Activated CD8-positive, alpha-beta memory T cell treated with anti-CD3 and anti-CD28 coated beads, Interleukin-2, amount 50 U/mL, for 1 hour (primary cell): Measurements from ENCODE around the gene PDE4D.

Experiments
- DNase-seq: peaks from one replicate; pipeline ENCODE4 v3.0.0-alpha.2; 2020; ENCODE audit errors: extremely low read depth

The PDE4D gene

DNA sequence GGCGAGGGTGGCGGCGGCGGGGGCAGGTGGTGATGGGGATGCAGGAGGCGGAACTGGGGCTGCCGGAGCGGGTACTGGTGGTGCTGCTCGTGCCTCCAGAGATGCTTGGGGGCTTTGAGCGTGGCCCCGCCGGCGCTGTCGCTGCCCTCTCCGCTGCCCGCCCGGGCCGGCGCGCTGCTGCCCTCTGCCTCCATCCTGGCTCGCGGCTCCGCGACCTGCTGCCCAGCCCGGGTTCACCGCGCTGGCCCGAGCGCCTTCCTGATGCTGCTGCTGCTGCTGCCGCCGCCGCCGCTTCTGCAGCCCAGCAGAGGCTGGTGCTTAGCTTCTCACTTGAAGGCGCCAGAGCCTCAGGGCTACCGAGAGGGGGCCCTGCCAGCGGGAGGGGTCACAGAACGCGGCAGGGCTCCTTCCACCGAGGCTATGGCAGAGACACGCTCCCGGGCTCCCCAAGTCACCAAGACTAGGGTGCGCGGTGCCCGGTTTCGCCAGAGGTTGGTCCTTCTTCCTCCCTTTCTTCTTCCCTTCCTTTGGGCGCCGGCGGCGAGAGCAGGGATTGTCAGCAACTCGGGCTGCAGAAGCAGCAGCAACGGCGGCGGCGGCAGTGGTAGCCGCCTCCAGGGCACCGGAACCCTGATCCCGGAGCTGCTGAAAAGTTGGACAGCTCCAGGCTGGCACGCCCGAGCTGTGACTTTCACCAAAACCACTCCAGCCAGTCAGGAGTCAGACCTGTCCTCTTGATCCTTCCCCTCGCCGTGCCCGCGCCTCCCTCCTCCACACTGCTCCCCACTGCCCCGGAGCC lies at the start of gene PDE4D:
PDE4D (minus strand) TSS at position 298 of the 799 bp plus-strand sequence.
- DNase-seq = no peak

DNA sequence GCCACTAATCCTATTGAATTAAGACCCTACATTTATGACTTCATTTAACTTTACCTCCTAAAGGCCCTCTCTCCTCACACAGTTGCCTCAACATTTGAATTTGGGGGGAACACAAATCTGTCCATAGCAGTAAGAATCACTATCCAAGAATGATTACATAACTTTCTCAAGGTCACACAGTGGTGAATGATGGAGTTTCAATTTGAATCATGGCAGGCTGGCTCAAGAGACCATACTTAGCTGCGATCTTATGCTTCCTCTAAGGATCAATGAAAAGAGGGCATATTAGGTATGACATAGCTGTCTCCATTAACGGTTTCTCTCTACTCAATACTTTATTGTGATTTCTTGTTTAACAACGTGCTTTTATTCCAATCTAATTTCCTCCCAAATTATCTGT lies 44.1 kb upstream of the PDE4D start:
- DNase-seq = no peak

DNA sequence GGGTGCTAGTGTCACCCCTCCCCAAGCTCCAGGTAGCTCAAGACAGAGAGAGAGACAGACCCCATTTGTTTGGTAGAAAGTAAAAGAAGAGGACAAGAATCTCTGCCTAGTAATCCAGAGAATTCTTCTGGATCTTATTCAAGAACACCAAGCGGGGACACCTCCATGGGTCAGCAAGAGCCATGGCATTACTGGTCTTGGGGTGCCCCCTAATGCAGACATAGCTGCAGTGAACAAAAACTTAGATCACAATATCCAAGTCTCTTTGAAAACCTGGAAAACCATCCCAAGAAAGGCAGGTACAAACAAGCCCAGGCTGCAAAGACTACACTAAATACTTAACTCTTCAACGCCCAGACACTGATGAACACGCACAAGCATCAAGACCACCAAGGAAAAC lies 29.9 kb upstream of the PDE4D start:
- no peak for DNase-seq

DNA sequence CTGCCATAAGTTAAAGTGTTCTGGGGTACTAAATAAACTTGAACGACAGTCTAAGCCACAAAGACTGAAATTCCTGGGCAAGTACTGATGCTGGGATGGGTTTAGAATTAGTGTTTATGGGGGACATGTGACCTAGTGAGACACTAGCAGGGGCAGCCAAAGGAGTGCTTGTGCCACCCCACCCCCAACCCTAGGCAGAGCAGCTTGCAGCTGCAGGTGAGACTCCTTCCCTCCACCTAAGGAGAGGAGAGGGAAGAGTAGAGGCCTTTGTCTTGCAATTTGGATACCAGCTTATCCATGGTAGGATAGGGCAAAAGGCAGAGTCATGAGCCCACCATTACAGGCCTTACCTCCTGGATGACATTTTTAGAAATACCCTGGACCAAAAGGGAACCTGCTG lies 28.7 kb upstream of the PDE4D start:
- DNase-seq = no peak

DNA sequence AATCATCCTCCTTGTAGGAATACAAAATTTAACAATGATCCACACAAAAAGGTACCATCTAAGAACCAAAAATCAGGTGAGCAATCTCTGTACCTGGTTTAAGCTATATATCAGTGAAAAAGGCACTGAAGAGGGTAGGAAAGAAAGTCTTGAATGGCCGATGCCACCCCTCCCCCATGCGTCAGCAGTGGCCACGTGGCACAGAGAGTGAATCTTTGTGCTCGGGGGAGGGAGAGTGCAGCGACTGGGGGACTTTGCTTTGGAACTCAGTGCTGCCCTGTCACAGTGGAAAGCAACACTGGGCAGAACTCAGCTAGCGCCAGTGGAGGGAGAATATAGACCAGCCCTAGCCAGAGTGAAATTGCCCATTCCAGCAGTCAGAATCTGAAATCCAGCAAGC lies 28.3 kb upstream of the PDE4D start:
- no peak for DNase-seq

GRCh38 chr5:59919484-59919883 lies 26.0 kb upstream of the PDE4D start:
- no peak for DNase-seq

DNA sequence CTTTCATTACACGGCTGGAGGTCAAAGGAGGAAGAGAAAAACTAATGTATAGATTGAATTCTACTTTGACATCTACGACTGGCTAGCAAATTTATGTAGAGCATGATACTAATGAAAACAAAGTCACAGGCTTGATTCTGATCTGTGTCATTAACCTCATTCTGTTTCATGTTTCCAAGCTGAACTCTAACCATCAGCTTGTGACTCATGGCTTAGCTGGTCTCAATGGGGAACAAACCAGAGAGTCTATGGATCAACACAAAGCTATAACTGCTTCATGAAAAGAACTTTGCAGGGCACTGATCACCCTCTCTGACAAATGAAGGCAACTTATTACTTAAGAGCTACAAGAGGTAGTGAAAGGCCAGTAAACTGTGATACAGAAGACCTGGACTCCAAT lies 23.6 kb upstream of the PDE4D start:
- DNase-seq = no peak

DNA sequence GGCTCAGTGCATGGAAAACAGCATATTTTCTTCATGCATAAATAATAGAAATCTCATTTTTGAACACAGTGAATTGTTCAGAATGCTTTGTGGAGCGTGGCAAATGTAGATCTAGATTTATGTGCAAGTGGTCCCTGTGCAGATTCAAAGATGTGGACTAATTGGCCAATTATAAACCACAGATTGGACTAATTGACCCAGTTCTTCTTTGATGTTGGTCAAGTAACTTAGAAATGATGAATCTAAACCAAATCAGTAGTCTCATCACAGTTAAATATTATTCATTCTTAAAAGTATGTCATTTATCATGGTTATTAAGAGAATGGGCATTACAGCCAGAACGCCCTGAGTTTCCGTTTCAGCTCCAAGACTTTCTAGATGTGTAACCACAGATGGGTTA lies 11.7 kb upstream of the PDE4D start:
- DNase-seq = no peak

DNA sequence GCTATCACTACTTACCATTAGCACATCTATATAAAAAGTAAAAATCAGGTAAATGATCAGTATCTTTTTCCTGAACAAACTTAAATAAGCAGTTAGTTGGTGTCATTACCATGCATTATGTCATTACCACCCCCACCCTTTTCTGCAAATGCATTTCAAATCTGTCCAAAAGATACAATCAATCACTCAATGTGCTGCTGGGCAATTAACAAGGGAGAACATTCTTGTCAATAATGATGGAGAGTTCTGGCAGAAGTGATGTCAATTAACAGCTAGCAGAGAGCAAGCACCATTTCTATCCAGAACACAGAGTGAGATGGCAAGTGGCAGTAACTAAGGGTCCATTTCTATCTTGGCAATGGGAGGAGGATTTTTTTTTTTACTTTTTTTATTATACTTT lies 3.5 kb upstream of the PDE4D start:
- no peak for DNase-seq

- no peak for DNase-seq
Observed at GRCh38 chr5:59891962-59892643, 1.4 kb downstream of the PDE4D start.

- DNase-seq = no peak
Observed at GRCh38 chr5:59887274-59887673, 6.3 kb downstream of the PDE4D start.

- no peak for DNase-seq
Observed at GRCh38 chr5:59874675-59875074, 18.9 kb downstream of the PDE4D start.

- no peak for DNase-seq
Observed at GRCh38 chr5:59873113-59873512, 20.4 kb downstream of the PDE4D start.

- no peak for DNase-seq
Observed at GRCh38 chr5:59866661-59867060, 26.9 kb downstream of the PDE4D start.

DNA sequence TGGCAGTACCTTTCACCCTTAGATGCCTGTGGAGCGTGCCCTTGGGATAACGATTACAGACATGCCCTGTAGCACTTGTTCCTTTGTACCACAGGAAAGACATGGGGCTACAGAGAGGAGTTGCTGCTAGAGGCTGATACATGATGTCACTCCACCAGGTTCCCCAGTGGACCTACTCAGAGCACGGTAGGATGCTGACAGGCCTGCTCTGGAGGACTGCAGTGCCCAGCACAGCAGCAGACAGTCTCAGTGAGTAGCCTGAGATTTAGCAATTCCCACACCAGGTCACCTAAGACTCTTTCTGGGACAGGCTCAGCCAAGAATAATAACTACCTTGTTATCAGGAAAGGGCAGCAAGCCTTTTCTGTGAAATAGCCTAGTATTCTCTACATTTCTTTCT lies 28.8 kb downstream of the PDE4D start:
- no peak for DNase-seq

- DNase-seq = no peak
Observed at GRCh38 chr5:59863777-59864176, 29.7 kb downstream of the PDE4D start.

DNA sequence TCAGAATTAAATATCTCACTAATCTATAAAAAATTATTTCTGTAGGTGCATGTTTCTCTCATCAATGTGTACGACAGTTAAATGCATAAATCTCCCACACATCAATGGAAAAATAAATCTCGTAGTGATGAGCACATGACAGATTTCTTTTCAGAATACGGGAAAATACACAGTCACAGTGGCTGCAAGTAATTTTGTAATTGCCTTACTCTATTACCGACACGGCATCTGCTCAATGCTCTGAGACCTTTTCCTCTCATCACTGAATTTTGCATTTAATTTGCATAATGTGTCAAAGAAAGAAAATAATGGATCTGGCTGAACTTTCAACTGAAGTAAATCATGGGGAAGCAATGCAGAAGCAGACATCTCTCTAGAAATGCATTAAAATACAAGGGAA lies 37.2 kb downstream of the PDE4D start:
- no peak for DNase-seq

DNA sequence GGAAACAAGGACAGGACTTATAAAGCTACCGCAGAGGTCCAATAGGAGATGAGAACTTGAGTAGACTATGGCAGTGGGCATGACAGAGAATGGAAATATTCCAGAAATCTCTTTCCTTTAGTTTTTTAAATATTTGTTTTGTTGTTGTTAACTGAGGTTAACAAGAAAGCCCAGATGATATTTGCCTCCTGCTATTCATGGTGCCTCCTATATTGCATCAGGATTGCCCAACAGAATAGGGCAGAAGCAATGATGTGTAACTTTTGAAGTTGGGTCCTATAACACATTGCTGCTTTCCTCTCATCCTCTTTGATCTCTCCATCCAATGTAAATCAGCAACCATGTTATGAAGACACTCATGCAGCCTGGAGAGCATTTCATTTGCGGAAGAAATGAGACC lies 42.8 kb downstream of the PDE4D start:
- no peak for DNase-seq

- no peak for DNase-seq
Observed at GRCh38 chr5:59847586-59847985, 45.9 kb downstream of the PDE4D start.

DNA sequence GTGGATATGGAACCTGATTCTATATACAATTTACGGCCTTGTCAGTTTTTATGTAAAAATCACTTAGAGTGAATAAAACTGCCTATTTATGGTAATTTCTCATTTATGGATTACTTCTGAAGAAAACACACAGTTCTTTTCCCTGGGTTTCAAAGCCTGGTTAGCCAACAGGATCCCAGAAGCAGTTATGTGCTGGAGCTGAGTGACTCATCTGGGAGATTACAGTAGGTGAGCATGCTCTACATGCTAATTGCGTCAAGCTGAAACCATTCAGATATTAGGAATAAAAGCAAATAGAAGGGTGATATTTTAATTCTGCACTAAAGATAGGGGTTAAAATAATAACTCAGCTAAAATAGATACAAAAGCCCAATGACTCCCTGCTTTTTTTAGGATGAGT lies 47.8 kb downstream of the PDE4D start:
- DNase-seq = no peak

DNA sequence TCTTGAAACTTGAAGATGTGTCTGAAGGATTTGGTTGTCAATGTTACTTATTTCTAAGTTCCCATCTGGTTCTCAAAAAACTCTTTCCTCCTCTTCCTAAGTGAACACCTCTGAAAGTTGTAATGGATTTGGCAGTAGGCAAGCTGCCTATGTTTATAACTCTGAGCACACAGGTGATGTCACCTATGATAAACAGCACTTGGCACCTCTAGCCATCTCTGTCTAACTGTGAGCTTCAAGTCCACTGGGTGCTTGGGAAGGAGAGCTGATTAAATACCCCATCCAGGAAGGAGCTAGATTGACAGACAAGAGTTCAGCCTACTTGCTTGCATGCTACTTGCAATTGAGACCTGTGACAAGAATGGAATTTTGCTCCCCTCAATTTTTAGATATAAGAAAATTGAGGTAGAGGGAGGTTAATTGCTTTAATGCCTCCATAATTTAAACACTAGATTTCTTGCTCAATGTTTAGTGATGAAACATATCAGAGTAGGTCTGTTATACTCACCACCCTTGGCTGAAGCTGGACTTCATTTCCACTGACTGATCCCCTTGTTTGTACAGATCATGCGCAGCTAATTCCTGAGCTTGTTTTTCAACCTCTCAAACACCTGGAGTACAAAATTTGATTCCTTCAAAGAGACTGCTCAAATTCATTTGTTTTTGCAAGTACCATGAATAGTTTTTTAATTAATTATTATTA lies 49.9 kb downstream of the PDE4D start:
- DNase-seq = no peak

DNA sequence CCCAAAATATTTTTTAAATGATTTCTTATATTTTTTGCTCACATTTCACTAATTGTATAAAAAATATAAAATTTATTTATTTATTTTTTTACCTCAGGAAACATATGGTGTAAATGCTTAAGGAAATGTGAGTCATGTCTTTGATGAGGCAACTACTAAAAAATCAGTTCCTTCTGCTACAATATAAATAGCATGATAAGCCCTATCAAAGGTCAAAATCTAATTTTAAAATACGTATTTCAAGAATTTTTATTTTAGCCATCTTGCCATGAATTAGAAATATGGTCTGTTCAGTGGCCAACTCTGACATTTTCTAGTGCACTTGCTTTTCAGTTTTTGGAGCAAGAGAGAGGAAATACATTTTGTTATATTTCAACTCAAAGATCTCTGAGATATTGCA lies 50.5 kb downstream of the PDE4D start:
- no peak for DNase-seq

GRCh38 chr5:59840200-59840601 lies 53.3 kb downstream of the PDE4D start:
- no peak for DNase-seq
